GM12878 (cell line): ENCODE data around the gene TCERG1. TPM values are rescaled to one million over a fixed set of nuclear protein-coding genes. Genes with fewer than 3 reads are reported as not detected.

Experiments used
- ATF2 ChIP-seq: IDR thresholded peaks from 2 replicates; pipeline ENCODE4 v1.6.1; 2012; ENCODE audit warnings: low read length, inconsistent platforms
- JUNB ChIP-seq: IDR thresholded peaks from 2 replicates; pipeline ENCODE4 v1.6.1; 2016; ENCODE audit warnings: antibody characterized with exemption, mild to moderate bottlenecking
- KLF5 ChIP-seq: fragments of 450-650 bp; IDR thresholded peaks from 2 replicates; pipeline ENCODE4 v1.6.1; 2014; ENCODE audit warnings: mild to moderate bottlenecking; ENCODE audit not compliant: partially characterized antibody
- NFIC ChIP-seq: IDR thresholded peaks from 2 replicates; pipeline ENCODE4 v1.6.1; 2012; ENCODE audit warnings: low read depth, mild to moderate bottlenecking, inconsistent platforms, low read length, moderate library complexity
- NFYA ChIP-seq: IDR thresholded peaks from 2 replicates; pipeline ENCODE4 v1.6.1; 2011; ENCODE audit warnings: low read depth, mild to moderate bottlenecking, low read length, improper control_type of control experiment, borderline replicate concordance
- PBX3 ChIP-seq: IDR thresholded peaks from 2 replicates; pipeline ENCODE4 v1.6.1; 2011; ENCODE audit warnings: mild to moderate bottlenecking, low read depth, low read length, moderate library complexity; ENCODE audit not compliant: insufficient replicate concordance
- RAD21 ChIP-seq: IDR thresholded peaks from 2 replicates; pipeline ENCODE4 v1.6.1; 2011; ENCODE audit warnings: mild to moderate bottlenecking, low read depth, low read length, moderate library complexity; ENCODE audit not compliant: insufficient read depth
- TARDBP ChIP-seq: IDR thresholded peaks from 2 replicates; pipeline ENCODE4 v1.6.1; 2016; ENCODE audit warnings: borderline replicate concordance
- USF1 ChIP-seq: IDR thresholded peaks from 2 replicates; pipeline ENCODE4 v1.6.1; 2011; ENCODE audit warnings: borderline replicate concordance, low read depth, mild to moderate bottlenecking, moderate library complexity, mixed read lengths, low read length; ENCODE audit not compliant: insufficient read depth; ENCODE audit errors: extremely low read length
- YBX1 ChIP-seq: fragments of 450-650 bp; IDR thresholded peaks from 2 replicates; pipeline ENCODE4 v1.6.1; 2016; ENCODE audit warnings: antibody characterized with exemption
- polyA plus RNA-seq, 11 experiments: library from polyadenylated mRNA; depleted of rRNA in 4 of 11; unstranded in 6 of 11; stranded (reverse) in 5 of 11; fragments of >200 nt; fragmentation: Nextera tagmentation in 4 of 11; fragmentation: Illumina TruSeq in 1 of 11; extraction: Ambion mirVana in 4 of 11; extraction: Trizol in 1 of 11; gene quantifications; 1 replicate in 1 of 11; 2 replicates in 10 of 11; pipeline versions ENCODE4 v1.2.1 to v1.2.3, GENCODE V29; 2011 to 2016; ENCODE audit warnings: inconsistent platforms in 2 of 11, missing spikeins in 2 of 11, low read depth in 1 of 11
- total RNA-seq, 4 experiments: library from RNA; depleted of rRNA in 3 of 4; stranded (reverse); fragments of >200 nt in 3 of 4; fragmentation: Illumina TruSeq in 1 of 4; extraction: Trizol in 1 of 4; gene quantifications; 2 replicates each; pipeline versions ENCODE4 v1.2.1 to v1.2.3, GENCODE V29; 2013 to 2021

The TCERG1 gene
- total and polyA plus RNA-seq, 10 of the 15 experiments (the other 5 are each of a cell fraction or from before 2014, with no cell fraction given), result 51.5 to 131 (median 91.6) TPM

- TF ChIP-seq PBX3 (no peak), YBX1 (no peak), NFYA (no peak), JUNB (no peak), KLF5 (no peak), TARDBP (no peak), ATF2 (no peak), RAD21 (no peak), USF1 (no peak), NFIC (no peak)
- TF ChIP-seq, all 136 proteins: peak for 0
These were observed 38.0 kb upstream of the TCERG1 start (continued) for GRCh38 chr5:146409054-146409671.
